B cell (primary cell): ENCODE results near the gene PLPP4.

Experiments
- CTCF ChIP-seq: fragments of 200-600 bp; IDR thresholded peaks from one replicate; pipeline ENCODE4 v1.8.0; 2022; ENCODE audit warnings: antibody characterized with exemption, mild to moderate bottlenecking
- EZH2 ChIP-seq: IDR thresholded peaks from 2 replicates; pipeline ENCODE4 v1.6.1; 2012; ENCODE audit warnings: borderline replicate concordance, low read depth, mild to moderate bottlenecking, moderate library complexity, low read length; ENCODE audit not compliant: insufficient read depth, poor library complexity, severe bottlenecking

DNA sequence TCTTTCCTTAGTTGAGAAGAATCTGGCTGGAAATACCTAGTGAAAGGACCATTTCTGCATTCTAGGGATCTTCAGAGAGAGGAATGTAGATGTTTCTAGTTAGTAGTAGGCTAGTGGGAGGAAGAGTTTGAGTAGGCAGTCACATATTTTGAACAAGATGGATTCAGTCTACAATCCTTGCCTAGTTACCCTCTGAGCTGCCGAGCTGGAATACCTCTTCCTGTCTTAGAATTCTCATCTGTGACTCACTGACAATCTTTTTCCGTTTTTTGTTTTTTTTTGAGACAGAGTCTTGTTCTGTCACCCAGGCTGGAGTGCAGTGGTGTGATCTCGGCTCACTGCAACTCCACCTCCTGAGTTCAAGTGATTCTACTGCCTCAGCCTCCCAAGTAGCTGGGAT lies 30.7 kb upstream of the PLPP4 start:
- no peak for TF ChIP-seq CTCF
- no peak for TF ChIP-seq EZH2
